ENCODE results near the gene DNAI2.

GRCh38 chr17:74362069-74362405 is 88.0 kb downstream of the DNAI2 start:
- TF ChIP-seq, protein P1, sequence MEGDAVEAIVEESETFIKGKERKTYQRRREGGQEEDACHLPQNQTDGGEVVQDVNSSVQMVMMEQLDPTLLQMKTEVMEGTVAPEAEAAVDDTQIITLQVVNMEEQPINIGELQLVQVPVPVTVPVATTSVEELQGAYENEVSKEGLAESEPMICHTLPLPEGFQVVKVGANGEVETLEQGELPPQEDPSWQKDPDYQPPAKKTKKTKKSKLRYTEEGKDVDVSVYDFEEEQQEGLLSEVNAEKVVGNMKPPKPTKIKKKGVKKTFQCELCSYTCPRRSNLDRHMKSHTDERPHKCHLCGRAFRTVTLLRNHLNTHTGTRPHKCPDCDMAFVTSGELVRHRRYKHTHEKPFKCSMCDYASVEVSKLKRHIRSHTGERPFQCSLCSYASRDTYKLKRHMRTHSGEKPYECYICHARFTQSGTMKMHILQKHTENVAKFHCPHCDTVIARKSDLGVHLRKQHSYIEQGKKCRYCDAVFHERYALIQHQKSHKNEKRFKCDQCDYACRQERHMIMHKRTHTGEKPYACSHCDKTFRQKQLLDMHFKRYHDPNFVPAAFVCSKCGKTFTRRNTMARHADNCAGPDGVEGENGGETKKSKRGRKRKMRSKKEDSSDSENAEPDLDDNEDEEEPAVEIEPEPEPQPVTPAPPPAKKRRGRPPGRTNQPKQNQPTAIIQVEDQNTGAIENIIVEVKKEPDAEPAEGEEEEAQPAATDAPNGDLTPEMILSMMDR (IDR thresholded peaks at IDR 0.05): no peak
- no peak for TF ChIP-seq POLR2A (IDR thresholded peaks at IDR 0.05)

Data from uterus (tissue), 2 donors.